Natural killer cell (primary cell): ENCODE measurements around the gene SRRM4. TPM values are rescaled to one million over a fixed set of nuclear protein-coding genes. Genes with fewer than 3 reads are reported as not detected.

Experiments
- ATAC-seq, 3 donors: fragments of 150-1000 bp in 2 of 3; fragments of 200-7000 bp in 1 of 3; cut with Tn5 transposase; 1 replicate in 1 of 3; 2 replicates in 2 of 3; pipeline ENCODE4 v1.10.0; 2021; ENCODE audit warnings: mild to moderate bottlenecking in 2 of 3, moderate library complexity in 2 of 3
- DNase-seq, 2 donors: peaks; one replicate each; pipeline versions ENCODE4 v3.0.0 to v3.0.0-alpha.2; 2013 to 2021; ENCODE audit warnings: mixed read lengths in 1 of 2
- H3K27ac ChIP-seq: one replicate; pipeline ENCODE4 v1.5.1; 2013; ENCODE audit warnings: mild to moderate bottlenecking, low read length
- H3K27me3 ChIP-seq: one replicate; pipeline ENCODE4 v1.6.1; 2013; ENCODE audit warnings: low read length; ENCODE audit not compliant: control insufficient read depth, insufficient read depth
- H3K36me3 ChIP-seq: one replicate; pipeline ENCODE4 v1.6.1; 2013; ENCODE audit warnings: low read length; ENCODE audit not compliant: control insufficient read depth, insufficient read depth
- H3K4me1 ChIP-seq: one replicate; pipeline ENCODE4 v1.6.1; 2013; ENCODE audit warnings: low read length; ENCODE audit not compliant: control insufficient read depth, insufficient read depth
- H3K4me3 ChIP-seq: one replicate; pipeline ENCODE4 v1.5.1; 2013; ENCODE audit warnings: low read length
- H3K9me3 ChIP-seq: one replicate; pipeline ENCODE4 v1.6.1; 2013; ENCODE audit warnings: low read length; ENCODE audit not compliant: control insufficient read depth, insufficient read depth
- H3K27ac Mint-ChIP-seq, 2 donors: one replicate each; pipeline ENCODE4 v1.8.0; 2022; ENCODE audit warnings: mild to moderate bottlenecking in 2 of 2, mixed read lengths in 2 of 2, moderate library complexity in 1 of 2
- H3K27me3 Mint-ChIP-seq, 2 donors: one replicate each; pipeline ENCODE4 v1.8.0; 2022; ENCODE audit warnings: low read depth in 2 of 2, mixed read lengths in 2 of 2
- H3K36me3 Mint-ChIP-seq: one replicate; pipeline ENCODE4 v1.8.0; 2022; ENCODE audit warnings: mixed read lengths
- H3K4me1 Mint-ChIP-seq, 2 donors: one replicate each; pipeline ENCODE4 v1.8.0; 2022; ENCODE audit warnings: mixed read lengths in 2 of 2
- H3K4me3 Mint-ChIP-seq: one replicate; pipeline ENCODE4 v1.8.0; 2022; ENCODE audit warnings: mild to moderate bottlenecking, moderate library complexity, mixed read lengths
- H3K9me3 Mint-ChIP-seq, 2 donors: one replicate each; pipeline ENCODE4 v1.8.0; 2022; ENCODE audit warnings: mixed read lengths in 2 of 2
- WGBS: methylation state at CpG from one replicate; pipeline ENCODE4 v1.1.7; 2013; ENCODE audit warnings: missing lambda C conversion rate; ENCODE audit not compliant: insufficient coverage; 5-methylcytosine and 5-hydroxymethylcytosine counted together
- intact Hi-C: fragments of 100-400 bp; cut with micrococcal nuclease; formaldehyde crosslinking; loops from one replicate; pipeline ENCODE4 v1.14.2; 2022
- total RNA-seq, 4 donors: library from RNA; stranded (reverse); fragments of 120-200 nt in 1 of 4; gene quantifications; one replicate each; pipeline versions ENCODE4 v1.2.3 to v1.2.4, GENCODE V29; 2013 to 2022
- TF ChIP-seq, protein P1 (sequence below): fragments of 200-600 bp; IDR thresholded peaks from one replicate; pipeline ENCODE4 v1.8.0; 2022; ENCODE audit warnings: antibody characterized with exemption

SRRM4 gene
- total RNA-seq, 3 donors from 2014 or later (not counting 1 experiment from before 2014, with no cell fraction given) = not detected

DNA sequence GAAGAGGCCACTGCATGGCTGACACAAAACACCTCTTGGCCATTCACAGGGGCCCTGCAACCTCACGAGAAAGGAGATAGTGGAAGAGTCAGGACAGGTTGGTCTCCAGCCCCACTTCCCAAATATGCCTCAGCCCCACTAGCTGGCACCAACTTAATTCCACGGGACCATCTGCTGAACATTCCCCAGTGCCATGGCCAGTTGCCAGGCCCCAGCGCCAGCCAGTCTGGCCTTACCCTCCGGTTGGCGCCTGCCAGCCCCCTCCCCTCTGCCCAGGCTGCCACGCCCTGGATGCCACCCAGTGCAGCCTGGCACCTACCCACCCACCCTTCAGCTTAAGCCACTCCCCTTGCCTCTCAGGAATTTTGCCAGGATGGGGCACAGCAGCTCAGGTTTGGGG lies 176.2 kb downstream of the SRRM4 start:
- no peaks in the 10 kb centered on the region for H3K36me3 ChIP-seq
- no peak overlapping the region for H3K4me3 ChIP-seq
- H3K27ac ChIP-seq = no peak overlapping the region
- Mint-ChIP-seq H3K4me1 (peaks cover 0 to 8% of the 10 kb centered on the region in 2 donors), H3K27me3 (peaks cover 4 to 27% of the 10 kb centered on the region in 2 donors), H3K27ac (no peak overlapping the region), H3K9me3 (peaks cover 0 to 4% of the 10 kb centered on the region in 2 donors), H3K4me3 (no peak overlapping the region), H3K36me3 (no peaks in the 10 kb centered on the region)
- DNase-seq (no peak), ATAC-seq (no peak)
- intact Hi-C loops = no loop called here
- peaks cover 5% of the 10 kb centered on the region for H3K27me3 ChIP-seq
- H3K9me3 ChIP-seq = no peaks in the 10 kb centered on the region
- H3K4me1 ChIP-seq = no peaks in the 10 kb centered on the region
- 91% methylated on average over 6 of the region's 6 CpGs for WGBS
- TF ChIP-seq, protein P1, sequence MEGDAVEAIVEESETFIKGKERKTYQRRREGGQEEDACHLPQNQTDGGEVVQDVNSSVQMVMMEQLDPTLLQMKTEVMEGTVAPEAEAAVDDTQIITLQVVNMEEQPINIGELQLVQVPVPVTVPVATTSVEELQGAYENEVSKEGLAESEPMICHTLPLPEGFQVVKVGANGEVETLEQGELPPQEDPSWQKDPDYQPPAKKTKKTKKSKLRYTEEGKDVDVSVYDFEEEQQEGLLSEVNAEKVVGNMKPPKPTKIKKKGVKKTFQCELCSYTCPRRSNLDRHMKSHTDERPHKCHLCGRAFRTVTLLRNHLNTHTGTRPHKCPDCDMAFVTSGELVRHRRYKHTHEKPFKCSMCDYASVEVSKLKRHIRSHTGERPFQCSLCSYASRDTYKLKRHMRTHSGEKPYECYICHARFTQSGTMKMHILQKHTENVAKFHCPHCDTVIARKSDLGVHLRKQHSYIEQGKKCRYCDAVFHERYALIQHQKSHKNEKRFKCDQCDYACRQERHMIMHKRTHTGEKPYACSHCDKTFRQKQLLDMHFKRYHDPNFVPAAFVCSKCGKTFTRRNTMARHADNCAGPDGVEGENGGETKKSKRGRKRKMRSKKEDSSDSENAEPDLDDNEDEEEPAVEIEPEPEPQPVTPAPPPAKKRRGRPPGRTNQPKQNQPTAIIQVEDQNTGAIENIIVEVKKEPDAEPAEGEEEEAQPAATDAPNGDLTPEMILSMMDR = no peak

DNA sequence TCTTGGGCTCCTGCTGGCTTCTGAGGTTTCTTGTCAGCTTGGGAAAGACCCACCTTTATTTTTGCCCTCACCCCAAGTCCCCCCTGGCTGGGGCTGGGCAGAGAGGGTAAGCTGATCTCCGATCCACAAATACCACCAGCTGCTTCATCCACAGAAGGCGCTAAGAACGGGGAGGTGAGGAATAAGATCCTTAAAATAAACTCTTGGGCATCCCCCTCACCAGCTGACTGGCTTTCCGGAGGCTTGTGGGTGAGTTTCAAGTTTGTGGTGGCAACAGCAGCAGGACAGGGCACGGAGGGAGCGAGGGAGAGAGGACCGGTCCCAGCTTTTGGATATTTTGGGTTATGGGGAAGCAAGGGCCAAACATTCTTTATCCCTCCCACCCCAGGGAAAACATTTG lies 176.6 kb downstream of the SRRM4 start:
- H3K27ac Mint-ChIP-seq = no peak overlapping the region
- no peak overlapping the region for H3K4me3 ChIP-seq
- DNase-seq (no peak), ATAC-seq (no peak)
- no peaks in the 10 kb centered on the region for H3K36me3 ChIP-seq
- no peak overlapping the region for H3K27ac ChIP-seq
- H3K4me1 Mint-ChIP-seq = peaks cover 0 to 8% of the 10 kb centered on the region in 2 donors
- peaks cover 0 to 3% of the 10 kb centered on the region in 2 donors for H3K9me3 Mint-ChIP-seq
- H3K4me3 Mint-ChIP-seq = no peak overlapping the region
- no peaks in the 10 kb centered on the region for H3K36me3 Mint-ChIP-seq
- H3K27me3 ChIP-seq = peaks cover 4% of the 10 kb centered on the region
- TF ChIP-seq, protein P1 = no peak
- intact Hi-C loops = no loop called here
- no peaks in the 10 kb centered on the region for H3K9me3 ChIP-seq
- H3K4me1 ChIP-seq = no peaks in the 10 kb centered on the region
- H3K27me3 Mint-ChIP-seq = peaks cover 0 to 24% of the 10 kb centered on the region in 2 donors
- WGBS = 79% methylated on average over 6 of the region's 7 CpGs

DNA sequence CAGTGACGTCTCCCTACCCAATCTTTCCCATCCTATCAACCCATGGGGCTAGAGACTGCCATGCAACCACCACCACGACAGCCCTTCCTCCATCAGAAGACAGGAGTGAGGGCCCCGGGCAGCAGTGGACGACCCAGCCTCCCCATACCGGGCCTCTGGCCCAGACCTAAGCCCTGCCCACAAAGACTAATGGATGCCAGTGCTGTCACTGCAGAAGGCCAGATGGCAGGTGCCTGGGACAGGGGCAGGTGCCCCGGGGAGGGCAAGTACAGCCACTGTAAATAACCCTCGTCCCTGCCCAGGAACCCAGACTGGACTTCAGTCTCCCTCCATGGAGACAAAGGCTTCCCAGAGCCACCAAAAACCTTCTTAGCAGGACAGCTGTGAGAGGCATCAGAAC lies 177.1 kb downstream of the SRRM4 start:
- intact Hi-C loops = no loop called here
- H3K9me3 Mint-ChIP-seq = peaks cover 0 to 3% of the 10 kb centered on the region in 2 donors
- no peaks in the 10 kb centered on the region for H3K4me1 ChIP-seq

More for the DNA sequence above, 177.1 kb downstream of the SRRM4 start:
- DNase-seq (no peak), ATAC-seq (no peak)
- Mint-ChIP-seq H3K27ac (no peak overlapping the region), H3K4me3 (no peak overlapping the region), H3K4me1 (peaks cover 0 to 7% of the 10 kb centered on the region in 2 donors), H3K27me3 (peaks cover 0 to 20% of the 10 kb centered on the region in 2 donors), H3K36me3 (no peaks in the 10 kb centered on the region)
- H3K27ac ChIP-seq = no peak overlapping the region
- TF ChIP-seq, protein P1 = no peak
- H3K36me3 ChIP-seq = no peaks in the 10 kb centered on the region
- WGBS = 78% methylated on average over 7 of the region's 7 CpGs
- H3K9me3 ChIP-seq = no peaks in the 10 kb centered on the region
- H3K27me3 ChIP-seq = peaks cover 4% of the 10 kb centered on the region
- no peak overlapping the region for H3K4me3 ChIP-seq
